AG10803 (cell line): ENCODE data around the gene HIGD1B.

Experiments used
- DNase-seq: peaks from one replicate; pipeline ENCODE4 v3.0.0; 2010; ENCODE audit warnings: low read depth
- H3K4me3 ChIP-seq: 2 replicates; pipeline ENCODE4 v1.5.1; 2011; ENCODE audit warnings: mild to moderate bottlenecking, low read length, control low read depth
- TF ChIP-seq, protein P1 (sequence below): conservative IDR thresholded peaks from 2 replicates; pipeline ENCODE4 v1.5.1; 2011; ENCODE audit warnings: mild to moderate bottlenecking, low read length, control low read depth, inconsistent platforms

Gene HIGD1B

GRCh38 chr17:44879376-44879775 is 31.7 kb downstream of the HIGD1B start:
- no peak for DNase-seq
- TF ChIP-seq, protein P1, sequence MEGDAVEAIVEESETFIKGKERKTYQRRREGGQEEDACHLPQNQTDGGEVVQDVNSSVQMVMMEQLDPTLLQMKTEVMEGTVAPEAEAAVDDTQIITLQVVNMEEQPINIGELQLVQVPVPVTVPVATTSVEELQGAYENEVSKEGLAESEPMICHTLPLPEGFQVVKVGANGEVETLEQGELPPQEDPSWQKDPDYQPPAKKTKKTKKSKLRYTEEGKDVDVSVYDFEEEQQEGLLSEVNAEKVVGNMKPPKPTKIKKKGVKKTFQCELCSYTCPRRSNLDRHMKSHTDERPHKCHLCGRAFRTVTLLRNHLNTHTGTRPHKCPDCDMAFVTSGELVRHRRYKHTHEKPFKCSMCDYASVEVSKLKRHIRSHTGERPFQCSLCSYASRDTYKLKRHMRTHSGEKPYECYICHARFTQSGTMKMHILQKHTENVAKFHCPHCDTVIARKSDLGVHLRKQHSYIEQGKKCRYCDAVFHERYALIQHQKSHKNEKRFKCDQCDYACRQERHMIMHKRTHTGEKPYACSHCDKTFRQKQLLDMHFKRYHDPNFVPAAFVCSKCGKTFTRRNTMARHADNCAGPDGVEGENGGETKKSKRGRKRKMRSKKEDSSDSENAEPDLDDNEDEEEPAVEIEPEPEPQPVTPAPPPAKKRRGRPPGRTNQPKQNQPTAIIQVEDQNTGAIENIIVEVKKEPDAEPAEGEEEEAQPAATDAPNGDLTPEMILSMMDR = no peak
- H3K4me3 ChIP-seq = no peak overlapping the region

DNA sequence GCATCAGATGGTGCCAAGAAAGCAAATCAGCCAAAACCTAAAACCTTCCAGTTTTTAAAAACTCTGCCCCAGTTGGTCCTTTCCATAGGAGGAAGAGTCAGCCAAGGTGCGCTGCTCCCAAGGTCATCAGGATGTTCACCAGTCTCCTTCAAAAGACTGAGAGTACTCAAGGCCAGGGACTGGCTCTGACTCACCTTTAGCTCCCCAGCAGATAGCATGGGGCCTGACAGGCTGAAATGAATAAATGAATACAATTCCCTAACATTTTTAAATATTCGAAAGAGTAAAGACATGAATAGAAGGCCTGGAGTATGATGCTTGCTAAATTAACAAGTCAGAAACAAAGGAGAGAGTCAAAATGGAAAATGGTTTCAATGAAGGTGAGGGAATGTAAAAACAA is 32.4 kb downstream of the HIGD1B start:
- H3K4me3 ChIP-seq = no peak overlapping the region
- DNase-seq = no peak
- TF ChIP-seq, protein P1 = no peak

DNA sequence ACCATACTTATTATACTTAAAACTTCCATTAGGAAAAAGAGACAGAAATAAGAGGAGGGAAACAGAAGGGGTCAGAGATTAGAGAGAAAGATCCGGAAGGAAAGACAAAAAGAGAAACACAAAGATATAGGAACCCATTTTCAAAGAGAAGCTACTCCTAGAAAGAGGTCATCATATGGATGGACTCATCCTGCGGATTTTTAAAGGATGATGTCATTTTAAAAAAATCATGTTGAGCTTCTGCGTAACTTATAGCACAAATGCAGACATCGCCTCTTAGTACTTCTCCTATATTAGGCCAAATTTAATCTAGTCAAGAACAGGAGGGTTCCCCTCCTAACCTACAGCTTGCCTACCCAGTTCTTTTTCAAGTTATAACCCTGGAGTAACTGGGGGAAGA is 33.5 kb downstream of the HIGD1B start:
- TF ChIP-seq, protein P1 = no peak
- no peak for DNase-seq
- no peak overlapping the region for H3K4me3 ChIP-seq

- TF ChIP-seq, protein P1 = no peak
- H3K4me3 ChIP-seq = no peak overlapping the region
- no peak for DNase-seq
These were observed 37.3 kb downstream of the HIGD1B start for GRCh38 chr17:44884941-44885340.

DNA sequence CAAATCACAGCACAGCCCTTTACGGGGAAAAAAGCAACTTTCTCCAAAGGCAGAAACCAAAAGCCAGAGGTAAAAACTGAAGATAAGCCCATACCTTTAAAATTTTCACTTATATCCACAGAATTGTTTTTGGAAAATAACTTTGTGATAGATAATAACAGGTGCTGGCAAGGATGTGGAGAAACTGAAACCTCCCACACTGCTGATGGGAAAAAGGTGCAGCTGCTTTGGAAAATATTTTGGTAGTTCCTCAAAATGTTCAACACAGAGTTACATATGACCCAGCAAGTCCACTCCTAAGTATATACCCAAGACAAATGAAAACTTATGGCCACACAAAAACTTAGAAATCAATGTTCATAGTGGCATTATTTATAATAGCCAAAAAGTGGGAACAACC is 39.3 kb downstream of the HIGD1B start:
- TF ChIP-seq, protein P1 = no peak
- no peak overlapping the region for H3K4me3 ChIP-seq
- no peak for DNase-seq

DNA sequence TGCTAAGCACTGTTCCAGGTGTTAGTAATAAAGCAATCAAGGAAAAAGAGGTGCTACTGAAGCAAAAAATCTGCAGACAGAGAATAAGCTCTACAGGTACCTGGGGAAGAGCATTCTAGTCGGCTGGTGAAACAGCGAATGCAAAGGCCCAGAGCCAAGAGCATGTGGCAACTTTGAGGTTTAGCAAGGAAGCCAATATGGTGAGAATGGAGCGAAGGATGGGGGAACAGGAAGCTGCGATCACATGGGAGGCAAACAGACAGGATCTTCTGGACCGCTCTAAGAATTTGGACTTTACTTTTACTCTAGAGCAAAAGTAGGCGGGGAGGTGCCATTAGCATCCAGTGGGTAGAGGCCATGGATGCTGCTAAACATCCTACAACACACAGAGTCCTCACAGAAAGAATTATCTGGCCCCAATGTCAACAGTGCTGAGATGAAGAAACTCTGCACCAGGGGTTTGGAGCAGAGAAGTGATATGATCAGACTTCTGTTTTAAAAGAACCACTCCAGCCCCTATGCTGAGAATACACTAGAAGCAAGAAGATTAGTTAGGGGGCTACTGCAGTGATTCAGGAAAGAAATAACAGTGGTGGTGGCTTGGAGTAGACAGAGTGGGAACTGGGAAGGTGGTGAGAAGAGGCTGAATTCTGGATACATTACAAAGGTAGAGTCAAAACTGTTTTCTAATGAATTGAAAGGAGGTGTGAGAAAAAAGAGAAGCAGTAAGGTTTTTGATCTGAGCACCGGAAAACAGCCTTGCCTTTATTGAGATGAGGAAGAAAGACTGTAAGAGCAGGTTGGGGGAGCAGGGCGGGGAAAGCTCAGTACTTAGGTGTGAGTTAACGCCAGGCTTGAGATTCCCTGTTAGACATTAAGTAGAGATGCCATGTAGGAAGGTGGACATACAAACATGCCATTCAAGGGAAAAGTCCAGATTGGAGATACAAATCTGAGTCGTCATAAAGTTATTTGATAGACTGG is 40.6 kb downstream of the HIGD1B start:
- TF ChIP-seq, protein P1 = no peak
- H3K4me3 ChIP-seq = no peak overlapping the region
- no peak for DNase-seq

DNA sequence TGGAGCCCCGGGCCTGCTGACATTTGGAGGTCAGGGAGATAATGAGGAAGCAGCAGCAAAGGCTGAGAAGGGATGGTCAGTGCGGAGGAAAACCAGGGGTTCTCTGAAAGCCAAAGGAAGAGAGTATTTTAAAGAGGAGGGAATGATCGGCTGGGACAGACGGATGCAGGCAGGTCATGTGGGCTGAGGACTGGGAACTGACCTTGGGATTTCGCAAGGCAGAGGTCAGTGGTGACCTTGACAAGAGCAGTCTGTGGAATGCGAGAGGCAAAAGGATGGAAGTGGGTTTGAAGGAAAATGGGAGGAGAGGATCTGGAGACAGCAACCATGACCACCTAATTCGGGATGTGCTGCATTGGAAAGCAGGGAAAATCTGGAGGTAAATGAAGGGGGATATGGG is 41.3 kb downstream of the HIGD1B start:
- H3K4me3 ChIP-seq = no peak overlapping the region
- TF ChIP-seq, protein P1 = no peak
- no peak for DNase-seq
